ENCODE data around the gene SH3PXD2A.

- no peak for TF ChIP-seq POLR2AphosphoS5 (IDR thresholded peaks at IDR 0.05)
- TF ChIP-seq CTCF (IDR thresholded peaks at IDR 0.05) = no peak
- TF ChIP-seq POLR2A (IDR thresholded peaks at IDR 0.05) = no peak
Measured at GRCh38 chr10:103889121-103889720, 33.8 kb upstream of the SH3PXD2A start.
